SK-N-MC (cell line): ENCODE measurements around the gene FAAP20.
"Not testable (repeated sequence)": the region's sequence is repeated elsewhere in the genome, so short reads cannot be mapped to it uniquely, and the experiment has no call there.

ENCODE experiments used
- DNase-seq: peaks from one replicate; pipeline ENCODE4 v3.0.0-alpha.2; 2011; ENCODE audit warnings: low read depth, low spot score
- H3K27ac ChIP-seq: fragments of 200-600 bp; sonication (generic); 2 replicates; pipeline ENCODE4 v1.5.1; 2016; ENCODE audit warnings: mixed run types
- H3K36me3 ChIP-seq: fragments of 200-600 bp; sonication (generic); 2 replicates; pipeline ENCODE4 v1.6.1; 2017; ENCODE audit warnings: antibody characterized with exemption, low read length, mixed read lengths; ENCODE audit not compliant: insufficient read depth
- H3K4me3 ChIP-seq: fragments of 200-600 bp; sonication (generic); 2 replicates; pipeline ENCODE4 v1.5.1; 2016
- H3K9ac ChIP-seq: fragments of 200-600 bp; sonication (generic); 2 replicates; pipeline ENCODE4 v1.8.0; 2017; ENCODE audit warnings: mixed run types, mixed read lengths; ENCODE audit not compliant: insufficient read length
- H3K9me3 ChIP-seq: fragments of 200-600 bp; sonication (generic); 2 replicates; pipeline ENCODE4 v1.6.1; 2017; ENCODE audit warnings: low read depth, mild to moderate bottlenecking, antibody characterized with exemption, low read length, moderate library complexity, mixed read lengths
- EZH2 ChIP-seq: fragments of 200-600 bp; sonication (generic); IDR thresholded peaks from one replicate; pipeline ENCODE4 v1.6.1; 2017; ENCODE audit warnings: antibody characterized with exemption
- FOXP2 ChIP-seq: optimal IDR thresholded peaks from 2 replicates; pipeline ENCODE3; 2011; ENCODE audit warnings: mild to moderate bottlenecking, moderate library complexity; ENCODE audit not compliant: insufficient read depth; ENCODE audit errors: extremely low read length, control extremely low read depth
- POLR2AphosphoS5 ChIP-seq: IDR thresholded peaks from 2 replicates; pipeline ENCODE4 v1.6.1; 2012; ENCODE audit warnings: mild to moderate bottlenecking, low read depth, low read length, borderline replicate concordance

The FAAP20 gene

GRCh38 chr1:2155788-2156187 is 38.8 kb downstream of the FAAP20 start:
- Histone ChIP-seq H3K9ac (no peak overlapping the region), H3K36me3 (no peaks in the 10 kb centered on the region), H3K4me3 (no peak overlapping the region), H3K27ac (no peak overlapping the region), H3K9me3 (no peaks in the 10 kb centered on the region)
- TF ChIP-seq POLR2AphosphoS5 (no peak), FOXP2 (no peak), EZH2 (no peak)
- DNase-seq = no peak

- Histone ChIP-seq H3K4me3 (no peak overlapping the region), H3K27ac (no peak overlapping the region), H3K9me3 (no peaks in the 10 kb centered on the region), H3K9ac (no peak overlapping the region), H3K36me3 (no peaks in the 10 kb centered on the region)
- DNase-seq = no peak
- TF ChIP-seq POLR2AphosphoS5 (no peak), EZH2 (no peak), FOXP2 (no peak)
Measured at GRCh38 chr1:2155147-2155598, 39.4 kb downstream of the FAAP20 start.

- H3K4me3 ChIP-seq = no peak overlapping the region
- H3K27ac ChIP-seq = no peak overlapping the region
- H3K9me3 ChIP-seq = no peaks in the 10 kb centered on the region
- no peaks in the 10 kb centered on the region for H3K36me3 ChIP-seq
- no peak for DNase-seq
- H3K9ac ChIP-seq = no peak overlapping the region
- TF ChIP-seq POLR2AphosphoS5 = no peak
- TF ChIP-seq FOXP2 = no peak
- no peak for TF ChIP-seq EZH2
Measured at GRCh38 chr1:2154022-2154421, 40.5 kb downstream of the FAAP20 start.

GRCh38 chr1:2152954-2153353 is 41.6 kb downstream of the FAAP20 start:
- no peaks in the 10 kb centered on the region for H3K9me3 ChIP-seq
- H3K27ac ChIP-seq = no peak overlapping the region
- no peak overlapping the region for H3K9ac ChIP-seq
- TF ChIP-seq POLR2AphosphoS5 = no peak
- no peak for TF ChIP-seq EZH2
- no peak for TF ChIP-seq FOXP2
- no peaks in the 10 kb centered on the region for H3K36me3 ChIP-seq
- no peak for DNase-seq
- no peak overlapping the region for H3K4me3 ChIP-seq

GRCh38 chr1:2151911-2152310 is 42.7 kb downstream of the FAAP20 start:
- Histone ChIP-seq H3K9me3 (no peaks in the 10 kb centered on the region), H3K9ac (no peak overlapping the region), H3K27ac (no peak overlapping the region), H3K4me3 (no peak overlapping the region), H3K36me3 (no peaks in the 10 kb centered on the region)
- TF ChIP-seq FOXP2 (no peak), POLR2AphosphoS5 (no peak), EZH2 (no peak)
- DNase-seq = no peak

- TF ChIP-seq POLR2AphosphoS5 = no peak
- no peak for TF ChIP-seq EZH2
- TF ChIP-seq FOXP2 = no peak
- Histone ChIP-seq H3K9me3 (no peaks in the 10 kb centered on the region), H3K27ac (no peak overlapping the region), H3K4me3 (no peak overlapping the region), H3K9ac (no peak overlapping the region), H3K36me3 (no peaks in the 10 kb centered on the region)
- DNase-seq = no peak
Measured at GRCh38 chr1:2151252-2151651, 43.3 kb downstream of the FAAP20 start.

GRCh38 chr1:2150801-2151200 is 43.8 kb downstream of the FAAP20 start:
- no peak for TF ChIP-seq FOXP2
- TF ChIP-seq EZH2 = no peak
- TF ChIP-seq POLR2AphosphoS5 = no peak
- no peak overlapping the region for H3K27ac ChIP-seq
- no peaks in the 10 kb centered on the region for H3K9me3 ChIP-seq
- no peak for DNase-seq
- no peaks in the 10 kb centered on the region for H3K36me3 ChIP-seq
- H3K9ac ChIP-seq = no peak overlapping the region
- H3K4me3 ChIP-seq = no peak overlapping the region

- TF ChIP-seq POLR2AphosphoS5 (no peak), FOXP2 (no peak), EZH2 (no peak)
- no peak for DNase-seq
- Histone ChIP-seq H3K4me3 (no peak overlapping the region), H3K27ac (no peak overlapping the region), H3K9ac (no peak overlapping the region), H3K9me3 (no peaks in the 10 kb centered on the region), H3K36me3 (no peaks in the 10 kb centered on the region)
Measured at GRCh38 chr1:2148691-2149090, 45.9 kb downstream of the FAAP20 start.

- not testable (repeated sequence) for H3K36me3 ChIP-seq, H3K4me3 ChIP-seq, DNase-seq, H3K27ac ChIP-seq, H3K9me3 ChIP-seq, H3K9ac ChIP-seq
Measured at GRCh38 chr1:2147869-2148268, 46.7 kb downstream of the FAAP20 start.
